ENCODE data around the gene TRIM69.
"Not testable (repeated sequence)": the region's sequence is repeated elsewhere in the genome, so short reads cannot be mapped to it uniquely, and the experiment has no call there.

Gene TRIM69

DNA sequence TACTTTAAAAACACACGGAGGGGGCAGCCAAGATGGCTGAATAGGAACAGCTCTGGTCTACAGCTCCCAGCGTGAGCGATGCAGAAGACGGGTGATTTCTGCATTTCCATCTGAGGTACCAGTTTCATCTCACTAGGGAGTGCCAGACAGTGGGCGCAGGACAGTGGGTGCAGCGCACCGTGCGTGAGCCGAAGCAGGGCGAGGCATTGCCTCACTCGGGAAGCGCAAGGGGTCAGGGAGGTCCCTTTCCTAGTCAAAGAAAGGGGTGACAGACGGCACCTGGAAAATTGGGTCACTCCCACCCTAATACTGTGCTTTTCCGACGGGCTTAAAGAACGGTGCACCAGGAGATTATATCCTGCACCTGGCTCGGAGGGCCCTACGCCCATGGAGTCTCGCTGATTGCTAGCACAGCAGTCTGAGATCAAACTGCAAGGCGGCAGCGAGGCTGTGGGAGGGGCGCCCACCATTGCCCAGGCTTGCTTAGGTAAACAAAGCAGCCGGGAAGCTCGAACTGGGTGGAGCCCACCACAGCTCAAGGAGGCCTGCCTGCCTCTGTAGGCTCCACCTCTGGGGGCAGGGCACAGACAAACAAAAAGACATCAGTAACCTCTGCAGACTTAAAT lies 3.0 kb downstream of the TRIM69 start:
- H3K36me3 Mint-ChIP-seq (ENCODE audit: low read depth); H3K27ac Mint-ChIP-seq; H3K27me3 Mint-ChIP-seq; H3K9me3 Mint-ChIP-seq; H3K4me3 Mint-ChIP-seq: not testable (repeated sequence)
- intact Hi-C loops (cut with micrococcal nuclease) = loop anchor here (10.0 kb wide), 1 partner anchor 145 kb away; no protein-coding TSS in a partner anchor
- H3K4me1 Mint-ChIP-seq (ENCODE audit: low read depth) = peaks cover 24% of the 10 kb centered on the region

GRCh38 chr15:44743454-44743853 lies 7.1 kb downstream of the TRIM69 start:
- H3K36me3 Mint-ChIP-seq (ENCODE audit: low read depth); H3K4me3 Mint-ChIP-seq; intact Hi-C loops (cut with micrococcal nuclease): not testable (repeated sequence)

GRCh38 chr15:44753345-44753744 lies 17.0 kb downstream of the TRIM69 start:
- Mint-ChIP-seq H3K4me1 (ENCODE audit: low read depth) (no peaks in the 10 kb centered on the region), H3K4me3 (no peak overlapping the region), H3K9me3 (peaks cover 42% of the 10 kb centered on the region), H3K27me3 (no peaks in the 10 kb centered on the region), H3K36me3 (ENCODE audit: low read depth) (no peaks in the 10 kb centered on the region), H3K27ac (no peak overlapping the region)
- intact Hi-C loops (cut with micrococcal nuclease) = no loop called here

More at GRCh38 chr15:44743454-44743853, 7.1 kb downstream of the TRIM69 start:
- H3K27me3 Mint-ChIP-seq; H3K4me1 Mint-ChIP-seq (ENCODE audit: low read depth); H3K27ac Mint-ChIP-seq: not testable (repeated sequence)
- H3K9me3 Mint-ChIP-seq = peaks cover 13% of the 10 kb centered on the region

DNA sequence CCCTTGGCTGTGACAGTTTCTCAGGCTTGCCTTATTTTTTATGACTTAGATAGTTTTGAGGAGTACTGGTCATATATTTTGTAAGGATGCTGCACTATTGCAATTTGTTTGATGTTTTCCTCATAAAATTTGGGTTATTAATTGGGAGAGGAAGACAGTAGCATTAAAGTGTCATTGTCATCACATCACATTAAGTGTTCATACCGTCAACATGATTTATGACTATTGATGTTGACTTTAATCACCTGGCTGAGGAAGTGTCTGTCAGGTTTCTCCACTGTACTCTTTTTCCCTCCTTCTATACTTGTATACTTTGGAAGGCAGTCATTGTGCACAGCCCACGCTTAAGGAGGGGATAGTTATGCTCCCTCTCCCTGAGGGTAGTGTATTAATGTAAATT lies 26.9 kb downstream of the TRIM69 start:
- intact Hi-C loops (cut with micrococcal nuclease) = no loop called here
- Mint-ChIP-seq H3K27ac (no peak overlapping the region), H3K36me3 (ENCODE audit: low read depth) (no peaks in the 10 kb centered on the region)

GRCh38 chr15:44763848-44764247 lies 27.5 kb downstream of the TRIM69 start:
- intact Hi-C loops (cut with micrococcal nuclease) = no loop called here
- no peaks in the 10 kb centered on the region for H3K9me3 Mint-ChIP-seq
- H3K4me1 Mint-ChIP-seq (ENCODE audit: low read depth) = no peaks in the 10 kb centered on the region
- no peak overlapping the region for H3K4me3 Mint-ChIP-seq
- no peak overlapping the region for H3K27ac Mint-ChIP-seq
- H3K36me3 Mint-ChIP-seq (ENCODE audit: low read depth) = no peaks in the 10 kb centered on the region
- H3K27me3 Mint-ChIP-seq = peaks cover 3% of the 10 kb centered on the region

More for the DNA sequence above, 26.9 kb downstream of the TRIM69 start:
- no peaks in the 10 kb centered on the region for H3K9me3 Mint-ChIP-seq
- H3K27me3 Mint-ChIP-seq = peaks cover 3% of the 10 kb centered on the region
- no peaks in the 10 kb centered on the region for H3K4me1 Mint-ChIP-seq (ENCODE audit: low read depth)
- H3K4me3 Mint-ChIP-seq = no peak overlapping the region

DNA sequence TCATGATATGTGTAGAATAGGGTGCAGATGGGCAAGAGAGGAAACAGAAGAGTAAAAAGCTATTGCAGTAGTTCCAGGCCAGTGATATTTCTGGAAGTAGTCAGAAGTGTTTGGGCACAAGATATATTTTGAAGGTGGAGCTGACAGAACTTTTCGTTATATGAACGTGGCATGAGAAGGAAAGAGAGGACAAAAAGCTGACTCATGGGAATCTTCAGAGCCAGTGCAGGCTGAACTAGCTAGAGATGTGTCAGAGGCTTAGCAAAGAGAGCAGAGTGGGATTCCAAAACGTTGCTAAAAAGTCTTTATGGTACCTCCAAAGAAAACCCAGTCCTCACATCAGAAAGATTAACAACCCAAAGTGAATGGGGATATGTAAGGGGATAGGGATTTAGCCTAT lies 28.7 kb downstream of the TRIM69 start:
- peaks cover 3% of the 10 kb centered on the region for H3K9me3 Mint-ChIP-seq
- H3K27ac Mint-ChIP-seq = no peak overlapping the region
- H3K4me1 Mint-ChIP-seq (ENCODE audit: low read depth) = no peaks in the 10 kb centered on the region
- no peak overlapping the region for H3K4me3 Mint-ChIP-seq
- intact Hi-C loops (cut with micrococcal nuclease) = no loop called here
- H3K27me3 Mint-ChIP-seq = peaks cover 3% of the 10 kb centered on the region
- no peaks in the 10 kb centered on the region for H3K36me3 Mint-ChIP-seq (ENCODE audit: low read depth)

GRCh38 chr15:44769521-44769920 lies 33.2 kb downstream of the TRIM69 start:
- peaks cover 32% of the 10 kb centered on the region for H3K9me3 Mint-ChIP-seq
- intact Hi-C loops (cut with micrococcal nuclease) = no loop called here
- no peaks in the 10 kb centered on the region for H3K27me3 Mint-ChIP-seq
- H3K36me3 Mint-ChIP-seq (ENCODE audit: low read depth) = peaks cover 6% of the 10 kb centered on the region
- no peak overlapping the region for H3K4me3 Mint-ChIP-seq
- H3K27ac Mint-ChIP-seq = no peak overlapping the region
- no peaks in the 10 kb centered on the region for H3K4me1 Mint-ChIP-seq (ENCODE audit: low read depth)

DNA sequence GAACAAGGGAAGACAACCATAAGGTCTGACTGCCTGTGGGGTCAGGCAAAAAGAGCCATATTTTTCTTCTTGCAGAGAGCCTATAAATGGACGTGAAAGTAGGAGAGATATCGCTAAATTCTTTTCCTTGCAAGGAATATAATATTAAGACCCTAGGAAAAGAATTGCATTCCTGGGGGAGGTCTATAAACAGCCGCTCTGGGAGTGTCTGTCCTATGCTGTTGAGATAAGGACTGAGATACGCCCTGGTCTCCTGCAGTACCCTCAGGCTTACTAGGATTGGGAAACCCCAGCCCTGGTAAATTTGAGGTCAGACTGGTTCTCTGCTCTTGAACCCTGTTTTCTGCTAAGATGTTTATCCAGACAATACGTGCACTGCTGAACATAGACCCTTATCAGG lies 34.4 kb downstream of the TRIM69 start:
- H3K4me3 Mint-ChIP-seq; H3K27ac Mint-ChIP-seq; H3K27me3 Mint-ChIP-seq; H3K4me1 Mint-ChIP-seq (ENCODE audit: low read depth); H3K36me3 Mint-ChIP-seq (ENCODE audit: low read depth); intact Hi-C loops (cut with micrococcal nuclease): not testable (repeated sequence)
- peaks cover 32% of the 10 kb centered on the region for H3K9me3 Mint-ChIP-seq

DNA sequence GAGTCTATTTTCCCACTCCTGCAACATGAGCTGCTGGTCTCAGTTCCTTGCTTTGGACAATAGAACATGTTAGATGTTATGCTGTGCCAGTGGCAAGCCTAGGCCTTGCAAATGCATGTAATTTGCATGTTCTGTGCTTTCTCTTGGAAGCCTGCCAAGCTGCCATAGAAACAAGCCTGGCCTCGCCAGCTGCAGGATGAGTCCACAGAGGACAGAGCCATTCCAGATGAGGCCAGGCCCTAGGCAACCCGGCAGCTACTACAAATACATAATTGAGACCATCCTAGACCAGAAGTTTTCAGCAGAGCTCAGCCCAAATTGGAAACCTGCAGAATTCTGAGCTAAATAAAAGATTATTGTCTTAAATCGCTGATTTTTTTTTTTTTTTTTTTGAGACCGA lies 39.6 kb downstream of the TRIM69 start:
- Mint-ChIP-seq H3K27ac (no peak overlapping the region), H3K27me3 (no peaks in the 10 kb centered on the region), H3K36me3 (ENCODE audit: low read depth) (peaks cover 5% of the 10 kb centered on the region), H3K4me3 (no peak overlapping the region), H3K9me3 (peaks cover 20% of the 10 kb centered on the region), H3K4me1 (ENCODE audit: low read depth) (no peaks in the 10 kb centered on the region)
- intact Hi-C loops (cut with micrococcal nuclease) = no loop called here

GRCh38 chr15:44779761-44780160 lies 43.4 kb downstream of the TRIM69 start:
- H3K36me3 Mint-ChIP-seq (ENCODE audit: low read depth) = peaks cover 6% of the 10 kb centered on the region
- intact Hi-C loops (cut with micrococcal nuclease) = no loop called here

DNA sequence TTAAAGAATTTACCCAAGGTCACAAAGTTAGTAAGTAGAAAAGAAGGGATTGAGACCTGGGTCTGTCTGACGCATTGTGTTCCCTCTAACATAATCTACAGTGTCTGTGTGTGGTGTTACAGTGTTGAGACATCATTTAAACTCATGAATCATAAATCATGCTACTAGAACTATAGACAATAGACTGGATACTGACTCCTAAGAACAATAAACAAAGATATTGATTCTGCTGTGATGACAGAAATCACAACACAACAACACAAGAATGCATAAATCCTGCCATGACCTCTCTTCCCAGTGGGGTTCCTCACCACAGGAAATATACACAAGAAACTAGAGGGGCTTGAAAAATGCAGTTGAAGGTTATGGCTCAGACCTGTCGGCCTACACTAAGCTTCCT lies 44.3 kb downstream of the TRIM69 start:
- no peaks in the 10 kb centered on the region for H3K27me3 Mint-ChIP-seq
- H3K4me1 Mint-ChIP-seq (ENCODE audit: low read depth) = peaks cover 7% of the 10 kb centered on the region
- H3K36me3 Mint-ChIP-seq (ENCODE audit: low read depth) = peaks cover 6% of the 10 kb centered on the region
- H3K27ac Mint-ChIP-seq = no peak overlapping the region
- H3K4me3 Mint-ChIP-seq = no peak overlapping the region
- H3K9me3 Mint-ChIP-seq = no peaks in the 10 kb centered on the region
- intact Hi-C loops (cut with micrococcal nuclease) = no loop called here

More at GRCh38 chr15:44779761-44780160, 43.4 kb downstream of the TRIM69 start:
- no peaks in the 10 kb centered on the region for H3K27me3 Mint-ChIP-seq
- no peak overlapping the region for H3K27ac Mint-ChIP-seq
- peaks cover 7% of the 10 kb centered on the region for H3K4me1 Mint-ChIP-seq (ENCODE audit: low read depth)
- no peak overlapping the region for H3K4me3 Mint-ChIP-seq
- H3K9me3 Mint-ChIP-seq = no peaks in the 10 kb centered on the region

DNA sequence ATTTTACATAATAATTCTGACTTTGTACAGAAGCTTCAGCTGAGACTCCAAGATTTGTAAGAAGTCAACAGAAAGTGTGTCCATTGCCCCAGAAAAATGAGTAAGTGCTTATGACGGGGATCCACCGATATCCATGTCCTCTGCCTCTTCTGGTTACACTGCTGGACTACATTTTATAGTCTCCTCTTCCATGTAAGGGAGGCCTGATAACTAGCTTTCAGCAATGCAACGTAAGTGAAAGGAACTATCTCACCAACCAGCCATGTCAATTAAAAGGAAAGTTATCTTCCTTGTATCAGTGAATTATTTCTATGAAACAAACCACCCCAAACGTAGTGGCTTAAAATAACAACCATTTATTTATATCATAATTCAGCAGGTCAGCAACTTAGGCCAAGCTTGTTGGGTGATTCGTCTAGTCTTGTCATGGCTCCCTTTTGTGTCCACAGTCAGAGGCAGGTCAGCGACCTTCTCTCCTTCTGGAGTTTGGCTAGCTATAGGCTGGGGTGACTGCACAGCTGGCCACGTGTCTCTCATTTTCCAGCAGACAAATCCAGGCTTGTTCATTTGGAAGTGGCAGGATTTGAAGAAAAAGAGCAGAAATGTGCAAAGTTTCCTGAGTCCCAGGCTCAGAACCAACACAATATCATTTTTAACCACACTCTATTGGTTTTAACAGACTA lies 44.9 kb downstream of the TRIM69 start:
- intact Hi-C loops (cut with micrococcal nuclease) = no loop called here
- Mint-ChIP-seq H3K27me3 (no peaks in the 10 kb centered on the region), H3K4me3 (no peak overlapping the region), H3K9me3 (no peaks in the 10 kb centered on the region), H3K4me1 (ENCODE audit: low read depth) (peaks cover 7% of the 10 kb centered on the region), H3K27ac (no peak overlapping the region), H3K36me3 (ENCODE audit: low read depth) (peaks cover 6% of the 10 kb centered on the region)

- peaks cover 6% of the 10 kb centered on the region for H3K36me3 Mint-ChIP-seq (ENCODE audit: low read depth)
- no peak overlapping the region for H3K27ac Mint-ChIP-seq
These were observed 46.2 kb downstream of the TRIM69 start for GRCh38 chr15:44782516-44782915.

GRCh38 chr15:44784918-44785274 lies 48.6 kb downstream of the TRIM69 start:
- H3K27me3 Mint-ChIP-seq; H3K4me1 Mint-ChIP-seq (ENCODE audit: low read depth); intact Hi-C loops (cut with micrococcal nuclease); H3K36me3 Mint-ChIP-seq (ENCODE audit: low read depth); H3K4me3 Mint-ChIP-seq; H3K9me3 Mint-ChIP-seq: not testable (repeated sequence)
- H3K27ac Mint-ChIP-seq = peak overlapping the region; percentile 95

More at GRCh38 chr15:44782516-44782915, 46.2 kb downstream of the TRIM69 start:
- H3K9me3 Mint-ChIP-seq = no peaks in the 10 kb centered on the region
- H3K27me3 Mint-ChIP-seq = no peaks in the 10 kb centered on the region
- H3K4me3 Mint-ChIP-seq = no peak overlapping the region
- intact Hi-C loops (cut with micrococcal nuclease) = no loop called here
- peaks cover 7% of the 10 kb centered on the region for H3K4me1 Mint-ChIP-seq (ENCODE audit: low read depth)

GRCh38 chr15:44788748-44789147 lies 52.4 kb downstream of the TRIM69 start:
- Mint-ChIP-seq H3K9me3 (no peaks in the 10 kb centered on the region), H3K27me3 (no peaks in the 10 kb centered on the region), H3K4me1 (ENCODE audit: low read depth) (peaks cover 7% of the 10 kb centered on the region), H3K4me3 (no peak overlapping the region), H3K36me3 (ENCODE audit: low read depth) (peaks cover 6% of the 10 kb centered on the region), H3K27ac (no peak overlapping the region)
- intact Hi-C loops (cut with micrococcal nuclease) = no loop called here
